PC-3 (cell line): ENCODE measurements around the gene MLYCD. TPM values are rescaled to one million over a fixed set of nuclear protein-coding genes. Genes with fewer than 3 reads are reported as not detected.

Experiments
- ATAC-seq: fragments of 200-7000 bp; cut with Tn5 transposase; 2 replicates; pipeline ENCODE4 v1.9.1; 2020; ENCODE audit warnings: mild to moderate bottlenecking, moderate library complexity
- BruUV-seq: library from RNA; stranded (reverse); fragments of 400-500 nt; replicated peaks from 2 replicates; lab custom pipeline; 2021; lab: Mats Ljungman, UMichigan
- CTCF ChIA-PET: fragments of 300-600 bp; sonication (Branson Sonifier 250); formaldehyde crosslinking; loops from one replicate; lab custom pipeline; 2022; ENCODE audit warnings: antibody characterized with exemption; lab: Charles Lee
- POLR2A ChIA-PET: fragments of 300-600 bp; sonication (Branson Sonifier 250); formaldehyde crosslinking; loops from one replicate; lab custom pipeline; 2022; ENCODE audit warnings: antibody characterized with exemption; ENCODE audit not compliant: unreplicated experiment; lab: Charles Lee
- DNase-seq: peaks from one replicate; pipeline ENCODE4 v3.0.0-alpha.2; 2015
- H2AFZ ChIP-seq: fragments of 300-600 bp; sonication (generic); 2 replicates; pipeline ENCODE4 v1.6.0; 2016; ENCODE audit warnings: antibody characterized with exemption, low read length
- H3F3A ChIP-seq: fragments of 300-600 bp; sonication (generic); one replicate; pipeline ENCODE4 v1.6.0; 2017; ENCODE audit warnings: antibody characterized with exemption, low read length, control low read depth, mild to moderate bottlenecking; ENCODE audit not compliant: unreplicated experiment
- H3K27ac ChIP-seq: fragments of 300-600 bp; sonication (generic); 2 replicates; pipeline ENCODE4 v1.5.1; 2016; ENCODE audit warnings: mild to moderate bottlenecking, low read length
- H3K27me3 ChIP-seq: fragments of 300-600 bp; sonication (generic); 2 replicates; pipeline ENCODE4 v1.6.1; 2016; ENCODE audit warnings: low read length, mixed read lengths
- H3K36me3 ChIP-seq: fragments of 300-600 bp; sonication (generic); 2 replicates; pipeline ENCODE4 v1.6.1; 2016; ENCODE audit warnings: low read depth, mixed run types, low read length, mixed read lengths
- H3K4me1 ChIP-seq: fragments of 300-600 bp; sonication (generic); 2 replicates; pipeline ENCODE4 v1.5.1; 2016; ENCODE audit warnings: low read length; ENCODE audit not compliant: insufficient read depth
- H3K4me2 ChIP-seq: fragments of 300-600 bp; sonication (generic); 2 replicates; pipeline ENCODE4 v1.6.0; 2016; ENCODE audit warnings: low read length
- H3K4me3 ChIP-seq: fragments of 300-600 bp; sonication (generic); 2 replicates; pipeline ENCODE4 v1.5.1; 2016; ENCODE audit warnings: mild to moderate bottlenecking, low read length, mixed read lengths
- H3K79me2 ChIP-seq: fragments of 300-600 bp; sonication (generic); 2 replicates; pipeline ENCODE4 v1.6.1; 2017; ENCODE audit warnings: low read length, mixed read lengths
- H3K9ac ChIP-seq: fragments of 300-600 bp; sonication (generic); 2 replicates; pipeline ENCODE4 v1.6.0; 2016; ENCODE audit warnings: mild to moderate bottlenecking, low read length
- H3K9me2 ChIP-seq: fragments of 300-600 bp; sonication (generic); replicated peaks from 2 replicates; pipeline ENCODE4 v1.6.1; 2016; ENCODE audit warnings: mixed run types, low read length, mixed read lengths
- H3K9me3 ChIP-seq: fragments of 300-600 bp; sonication (generic); 2 replicates; pipeline ENCODE4 v1.6.1; 2016; ENCODE audit warnings: low read length, mixed read lengths
- H4K20me1 ChIP-seq: fragments of 300-600 bp; sonication (generic); 2 replicates; pipeline ENCODE4 v1.6.1; 2016; ENCODE audit warnings: low read length, mixed read lengths
- CTCF ChIP-seq: fragments of 300-600 bp; sonication (generic); conservative IDR thresholded peaks from 2 replicates; pipeline ENCODE4 v1.5.1; 2017; ENCODE audit warnings: antibody characterized with exemption, low read depth, mild to moderate bottlenecking, low read length
- EZH2 ChIP-seq: fragments of 300-600 bp; sonication (generic); IDR thresholded peaks from one replicate; pipeline ENCODE4 v1.6.1; 2017; ENCODE audit warnings: antibody characterized with exemption, mild to moderate bottlenecking, low read length; ENCODE audit not compliant: unreplicated experiment
- EZH2phosphoT487 ChIP-seq: fragments of 300-600 bp; sonication (generic); IDR thresholded peaks from 2 replicates; pipeline ENCODE4 v1.6.1; 2018; ENCODE audit warnings: mild to moderate bottlenecking, antibody characterized with exemption, low read length, borderline replicate concordance
- intact Hi-C: fragments of 100-400 bp; cut with micrococcal nuclease; formaldehyde crosslinking; loops from 2 replicates; pipeline ENCODE4 v1.9.0; 2023
- total RNA-seq: library from RNA; depleted of rRNA; stranded (reverse); fragments of >200 nt; gene quantifications from 2 replicates; pipeline ENCODE4 v1.2.3, GENCODE V29; 2014

Gene MLYCD
- total RNA-seq, 1 experiment from 2014 or later: 0.95 TPM

DNA sequence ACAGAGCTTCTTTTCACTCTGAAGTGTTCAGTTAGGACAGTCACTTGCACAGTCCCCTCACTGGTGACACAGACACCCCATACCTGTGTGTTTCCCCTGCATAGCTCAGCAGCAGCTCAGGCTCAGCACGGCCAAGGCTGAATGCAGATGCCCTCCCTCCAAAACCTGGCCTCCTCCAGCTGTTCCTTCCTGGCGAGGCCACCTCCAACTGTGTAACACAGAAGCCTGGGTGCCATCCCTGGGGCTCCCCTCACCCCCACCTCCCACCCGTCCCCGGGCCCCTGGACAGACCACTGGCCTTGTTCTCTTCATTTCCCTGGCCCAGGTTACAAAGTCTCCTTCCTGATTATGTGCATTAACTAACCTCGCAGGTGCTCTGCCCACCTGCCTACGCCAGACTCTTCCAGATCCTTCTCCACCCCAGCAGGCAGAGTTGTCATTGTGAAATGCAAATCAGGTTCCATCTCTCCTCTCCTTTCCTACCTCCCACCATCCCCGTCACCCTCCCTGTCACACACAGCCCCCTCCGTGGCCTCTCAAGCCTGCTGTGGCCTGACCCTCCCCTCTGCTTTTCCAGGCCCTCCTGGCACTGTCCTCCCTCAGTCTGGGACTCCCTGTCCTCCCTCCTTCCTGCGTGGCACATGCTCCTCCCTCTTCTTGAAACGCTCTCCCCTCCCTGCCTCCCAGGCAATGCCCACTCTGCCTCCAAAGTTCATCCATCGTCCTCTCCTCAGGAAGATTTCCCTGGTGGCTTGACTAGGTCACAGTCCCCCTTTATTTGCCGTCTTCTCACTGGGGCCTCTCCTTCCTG, 26.4 kb downstream of the MLYCD start:
- ATAC-seq: no peak
- Histone ChIP-seq H3K9me3 (no peaks in the 10 kb centered on the region), H3K36me3 (no peaks in the 10 kb centered on the region), H3K27me3 (no peaks in the 10 kb centered on the region), H3K9ac (no peak overlapping the region), H3K79me2 (no peaks in the 10 kb centered on the region), H3K9me2 (no peaks in the 10 kb centered on the region), H3K4me3 (no peak overlapping the region), H2AFZ (no peak overlapping the region), H3F3A (no peaks in the 10 kb centered on the region), H4K20me1 (no peaks in the 10 kb centered on the region), H3K4me2 (no peak overlapping the region), H3K4me1 (peaks cover 10% of the 10 kb centered on the region), H3K27ac (no peak overlapping the region)
- BruUV-seq: no TSS peak
- CTCF ChIA-PET: no interaction called here
- intact Hi-C loops: no loop called here
- TF ChIP-seq CTCF (no peak), EZH2phosphoT487 (no peak), EZH2 (no peak)
- DNase-seq: no peak
- POLR2A ChIA-PET: no interaction called here

- Histone ChIP-seq H3K4me2 (peak overlapping the region; percentile 87), H3K9me2 (no peaks in the 10 kb centered on the region), H2AFZ (peak overlapping the region; percentile 90), H3K36me3 (no peaks in the 10 kb centered on the region), H4K20me1 (no peaks in the 10 kb centered on the region), H3K27ac (no peak overlapping the region), H3K4me3 (peak overlapping the region; percentile 70), H3K27me3 (no peaks in the 10 kb centered on the region), H3K9me3 (no peaks in the 10 kb centered on the region), H3K9ac (no peak overlapping the region; the same call in 1 of the 2 replicates), H3F3A (no peaks in the 10 kb centered on the region), H3K4me1 (peaks cover 10% of the 10 kb centered on the region), H3K79me2 (no peaks in the 10 kb centered on the region)
- POLR2A ChIA-PET: no interaction called here
- TF ChIP-seq EZH2 (no peak), EZH2phosphoT487 (no peak)
- ATAC-seq (no peak), DNase-seq (no peak)
- CTCF ChIA-PET: interaction anchor here (1.0 kb wide), 1 partner anchor 27 kb away, joined by 7 read pairs; the partner anchor contains the start of gene OSGIN1
- no TSS peak for BruUV-seq
- intact Hi-C loops: loop anchor here (1.0 kb wide), 1 partner anchor 27 kb away; the partner anchor contains the start of gene OSGIN1
Observed at GRCh38 chr16:83925957-83926725, 27.2 kb downstream of the MLYCD start.

DNA sequence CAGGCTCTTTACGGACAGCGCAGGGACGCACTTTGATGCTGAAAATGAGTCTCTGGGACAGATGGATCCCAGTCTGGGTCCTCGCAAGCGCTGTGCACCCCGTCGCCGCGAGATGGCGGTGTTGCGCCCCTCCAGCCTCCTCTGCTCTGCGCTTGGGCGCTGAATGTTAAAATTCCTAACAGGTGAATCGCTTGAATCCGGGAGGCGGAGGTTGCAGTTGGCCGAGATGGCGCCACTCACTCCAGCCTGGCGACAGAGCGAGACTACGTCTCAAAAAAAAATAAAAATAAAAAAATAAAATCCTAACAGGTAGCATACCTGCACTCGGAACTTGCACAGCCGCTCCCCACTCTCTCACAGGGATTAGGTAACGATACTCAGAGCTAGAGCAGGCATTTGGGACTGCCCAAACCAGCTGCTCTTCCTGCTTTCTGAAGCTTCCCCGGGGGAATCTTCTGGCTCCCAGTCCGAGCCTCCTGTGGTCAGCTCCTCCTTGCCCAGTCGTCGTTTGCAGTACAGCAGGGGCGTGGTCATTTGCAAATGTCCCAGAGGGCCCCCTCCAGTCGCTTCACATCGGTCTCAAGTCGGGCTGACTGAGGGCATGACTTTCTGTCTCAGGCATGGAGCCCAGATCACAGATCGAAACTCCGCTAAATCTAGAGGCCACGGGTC, 27.9 kb downstream of the MLYCD start:
- ATAC-seq: peak; percentile 91
- TF ChIP-seq EZH2phosphoT487 (no peak), EZH2 (no peak), CTCF (peak; percentile 84)
- intact Hi-C loops: loop anchor here (1.0 kb wide), 1 partner anchor 26 kb away; the partner anchor contains the start of gene OSGIN1
- peak overlapping the region; percentile 87 for H3K4me2 ChIP-seq
- peak overlapping the region; percentile 63 for H3K9ac ChIP-seq
- peak overlapping the region; percentile 90 for H2AFZ ChIP-seq
- H3K79me2 ChIP-seq: no peaks in the 10 kb centered on the region
- H3K27ac ChIP-seq: peak overlapping the region; percentile 81
- H3K27me3 ChIP-seq: no peaks in the 10 kb centered on the region
- no peaks in the 10 kb centered on the region for H3F3A ChIP-seq
- CTCF ChIA-PET: interaction anchor here (0.7 to 1.0 kb wide), 3 partner anchors 27 to 161 kb away, joined by 3 to 7 read pairs (median 3); partner anchors contain the start of gene OSGIN1
- no peaks in the 10 kb centered on the region for H3K9me3 ChIP-seq
- H3K4me1 ChIP-seq: peaks cover 10% of the 10 kb centered on the region
- POLR2A ChIA-PET: no interaction called here
- H4K20me1 ChIP-seq: no peaks in the 10 kb centered on the region
- DNase-seq: peak; percentile 86
- no peaks in the 10 kb centered on the region for H3K9me2 ChIP-seq
- H3K4me3 ChIP-seq: peak overlapping the region; percentile 70
- BruUV-seq: TSS peak; percentile 92
- H3K36me3 ChIP-seq: no peaks in the 10 kb centered on the region
